SK-N-SH treated with all-trans-retinoic acid at 6 μM for 48 hours (cell line): Measurements from ENCODE around the gene SIK3.

ENCODE experiments used
- ATAC-seq: fragments of 200-7000 bp; cut with Tn5 transposase; 3 replicates; pipeline ENCODE4 v1.9.1; 2020; ENCODE audit warnings: mild to moderate bottlenecking, moderate library complexity
- ARNTL ChIP-seq: fragments of 450-650 bp; formaldehyde crosslinking; IDR thresholded peaks from 2 replicates; pipeline ENCODE4 v1.5.0; 2020; ENCODE audit warnings: low read depth, mild to moderate bottlenecking, moderate library complexity, borderline replicate concordance
- BACH2 ChIP-seq: fragments of 250-450 bp; sonication (Bioruptor Pico); IDR thresholded peaks from 2 replicates; pipeline ENCODE4 v1.9.0; 2021; ENCODE audit warnings: mild to moderate bottlenecking, borderline replicate concordance
- CSDC2 ChIP-seq: fragments of 250-450 bp; sonication (Bioruptor Pico); IDR thresholded peaks from 2 replicates; pipeline ENCODE4 v1.5.0; 2020; ENCODE audit warnings: mild to moderate bottlenecking, moderate library complexity
- GLIS3 ChIP-seq: fragments of 250-450 bp; sonication (Bioruptor Pico); IDR thresholded peaks from 2 replicates; pipeline ENCODE4 v1.5.0; 2020; ENCODE audit warnings: mild to moderate bottlenecking, moderate library complexity
- ISL1 ChIP-seq: fragments of 250-450 bp; sonication (Bioruptor Pico); IDR thresholded peaks from 2 replicates; pipeline ENCODE4 v2.1.2; 2022; ENCODE audit warnings: mild to moderate bottlenecking, moderate library complexity
- OSR1 ChIP-seq: fragments of 250-450 bp; sonication (Bioruptor Pico); IDR thresholded peaks from 2 replicates; pipeline ENCODE4 v1.8.0; 2022; ENCODE audit warnings: moderate library complexity, mild to moderate bottlenecking, inconsistent platforms
- PPARA ChIP-seq: fragments of 250-450 bp; sonication (Bioruptor Pico); IDR thresholded peaks from 2 replicates; pipeline ENCODE4 v1.5.0; 2020; ENCODE audit warnings: mild to moderate bottlenecking, borderline replicate concordance
- RARB ChIP-seq: fragments of 250-450 bp; sonication (Bioruptor Pico); IDR thresholded peaks from 2 replicates; pipeline ENCODE4 v1.8.0; 2021; ENCODE audit warnings: mild to moderate bottlenecking, moderate library complexity
- SNAI2 ChIP-seq: fragments of 250-450 bp; sonication (Bioruptor Pico); IDR thresholded peaks from 2 replicates; pipeline ENCODE4 v1.5.0; 2020; ENCODE audit warnings: mild to moderate bottlenecking, moderate library complexity
- TCF4 ChIP-seq: fragments of 250-450 bp; sonication (Bioruptor Pico); IDR thresholded peaks from 2 replicates; pipeline ENCODE4 v1.8.0; 2021; ENCODE audit warnings: mild to moderate bottlenecking, moderate library complexity, borderline replicate concordance
- TOX ChIP-seq: fragments of 250-450 bp; sonication (Bioruptor Pico); IDR thresholded peaks from 2 replicates; pipeline ENCODE4 v1.8.0; 2021; ENCODE audit warnings: mild to moderate bottlenecking, moderate library complexity, borderline replicate concordance
- ZC3H10 ChIP-seq: fragments of 250-450 bp; sonication (Bioruptor Pico); IDR thresholded peaks from 2 replicates; pipeline ENCODE4 v1.5.1; 2021; ENCODE audit warnings: mild to moderate bottlenecking, moderate library complexity
- ZFP3 ChIP-seq: fragments of 250-450 bp; sonication (Bioruptor Pico); IDR thresholded peaks from 2 replicates; pipeline ENCODE4 v1.5.0; 2020; ENCODE audit warnings: mild to moderate bottlenecking, moderate library complexity
- ZFP30 ChIP-seq: fragments of 450-650 bp; formaldehyde crosslinking; IDR thresholded peaks from 2 replicates; pipeline ENCODE4 v1.5.0; 2022; ENCODE audit warnings: mild to moderate bottlenecking, moderate library complexity
- ZNF565 ChIP-seq: fragments of 450-650 bp; formaldehyde crosslinking; conservative IDR thresholded peaks from 2 replicates; pipeline ENCODE4 v1.5.0; 2020; ENCODE audit warnings: low read depth, mild to moderate bottlenecking, moderate library complexity
- ZNF8 ChIP-seq: fragments of 450-650 bp; formaldehyde crosslinking; IDR thresholded peaks from 2 replicates; pipeline ENCODE4 v1.5.0; 2020; ENCODE audit warnings: mild to moderate bottlenecking, moderate library complexity
- TF ChIP-seq, protein P1 (sequence below): fragments of 250-450 bp; sonication (Bioruptor Pico); IDR thresholded peaks from 2 replicates; pipeline ENCODE4 v1.5.1; 2020; ENCODE audit warnings: low read depth, mild to moderate bottlenecking, moderate library complexity
- TF ChIP-seq, protein P2 (sequence below): fragments of 250-450 bp; sonication (Bioruptor Pico); IDR thresholded peaks from 2 replicates; pipeline ENCODE4 v1.5.0; 2020; ENCODE audit warnings: mild to moderate bottlenecking, moderate library complexity
- TF ChIP-seq, protein P3 (sequence below): fragments of 250-450 bp; sonication (Bioruptor Pico); IDR thresholded peaks from 2 replicates; pipeline ENCODE4 v1.8.0; 2020; ENCODE audit warnings: mild to moderate bottlenecking, moderate library complexity, borderline replicate concordance

The SIK3 gene

DNA sequence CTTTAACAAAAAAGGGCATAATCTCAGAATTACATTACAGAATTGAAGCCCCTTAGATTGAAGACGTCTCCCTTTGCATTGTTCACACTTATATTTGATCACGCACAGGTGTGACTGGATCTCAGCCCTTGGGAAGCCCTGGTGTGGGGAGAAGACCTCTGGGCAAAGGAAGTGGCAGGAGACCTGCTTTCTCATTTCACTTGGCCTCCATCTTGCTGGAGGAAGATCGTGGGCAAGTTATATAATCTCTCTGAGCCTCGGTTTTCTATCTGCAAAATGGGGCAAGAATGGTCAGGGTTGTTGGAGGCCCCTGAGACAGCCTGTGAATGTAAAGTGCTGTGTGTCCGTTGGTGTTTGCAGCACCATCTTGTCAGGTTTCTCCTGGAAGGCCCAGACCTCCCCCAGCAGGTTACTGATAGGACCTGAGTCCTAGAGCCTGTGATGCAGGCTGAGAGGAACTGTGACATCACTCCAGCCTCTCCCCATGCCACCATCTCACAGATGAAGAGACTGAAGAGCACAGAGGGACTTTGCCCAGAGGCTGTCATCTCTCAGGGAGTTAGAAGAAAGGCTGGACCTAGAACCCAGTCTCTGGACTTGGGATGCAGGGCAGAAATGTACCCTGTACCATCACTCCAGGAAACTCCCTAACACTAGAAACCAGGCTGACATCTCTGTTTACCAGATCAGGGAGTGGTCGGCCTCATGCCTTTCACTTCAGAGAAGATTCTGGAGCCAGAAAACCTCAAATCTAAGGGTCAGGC lies 259.7 kb downstream of the SIK3 start:
- TF ChIP-seq ZFP3 (no peak), ZNF565 (CRISPR knock-in tag) (no peak), ARNTL (CRISPR knock-in tag) (no peak), OSR1 (CRISPR knock-in tag) (no peak), ISL1 (CRISPR knock-in tag) (no peak), CSDC2 (CRISPR knock-in tag) (no peak), ZC3H10 (CRISPR knock-in tag) (no peak), RARB (CRISPR knock-in tag) (no peak), BACH2 (CRISPR knock-in tag) (no peak), PPARA (CRISPR knock-in tag) (no peak), ZNF8 (CRISPR knock-in tag) (no peak), ZFP30 (CRISPR knock-in tag) (no peak), SNAI2 (CRISPR knock-in tag) (no peak), GLIS3 (CRISPR knock-in tag) (no peak)
- TF ChIP-seq, protein P1, sequence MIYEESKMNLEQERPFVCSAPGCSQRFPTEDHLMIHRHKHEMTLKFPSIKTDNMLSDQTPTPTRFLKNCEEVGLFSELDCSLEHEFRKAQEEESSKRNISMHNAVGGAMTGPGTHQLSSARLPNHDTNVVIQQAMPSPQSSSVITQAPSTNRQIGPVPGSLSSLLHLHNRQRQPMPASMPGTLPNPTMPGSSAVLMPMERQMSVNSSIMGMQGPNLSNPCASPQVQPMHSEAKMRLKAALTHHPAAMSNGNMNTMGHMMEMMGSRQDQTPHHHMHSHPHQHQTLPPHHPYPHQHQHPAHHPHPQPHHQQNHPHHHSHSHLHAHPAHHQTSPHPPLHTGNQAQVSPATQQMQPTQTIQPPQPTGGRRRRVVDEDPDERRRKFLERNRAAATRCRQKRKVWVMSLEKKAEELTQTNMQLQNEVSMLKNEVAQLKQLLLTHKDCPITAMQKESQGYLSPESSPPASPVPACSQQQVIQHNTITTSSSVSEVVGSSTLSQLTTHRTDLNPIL (CRISPR knock-in tag), result no peak
- TF ChIP-seq, protein P2, sequence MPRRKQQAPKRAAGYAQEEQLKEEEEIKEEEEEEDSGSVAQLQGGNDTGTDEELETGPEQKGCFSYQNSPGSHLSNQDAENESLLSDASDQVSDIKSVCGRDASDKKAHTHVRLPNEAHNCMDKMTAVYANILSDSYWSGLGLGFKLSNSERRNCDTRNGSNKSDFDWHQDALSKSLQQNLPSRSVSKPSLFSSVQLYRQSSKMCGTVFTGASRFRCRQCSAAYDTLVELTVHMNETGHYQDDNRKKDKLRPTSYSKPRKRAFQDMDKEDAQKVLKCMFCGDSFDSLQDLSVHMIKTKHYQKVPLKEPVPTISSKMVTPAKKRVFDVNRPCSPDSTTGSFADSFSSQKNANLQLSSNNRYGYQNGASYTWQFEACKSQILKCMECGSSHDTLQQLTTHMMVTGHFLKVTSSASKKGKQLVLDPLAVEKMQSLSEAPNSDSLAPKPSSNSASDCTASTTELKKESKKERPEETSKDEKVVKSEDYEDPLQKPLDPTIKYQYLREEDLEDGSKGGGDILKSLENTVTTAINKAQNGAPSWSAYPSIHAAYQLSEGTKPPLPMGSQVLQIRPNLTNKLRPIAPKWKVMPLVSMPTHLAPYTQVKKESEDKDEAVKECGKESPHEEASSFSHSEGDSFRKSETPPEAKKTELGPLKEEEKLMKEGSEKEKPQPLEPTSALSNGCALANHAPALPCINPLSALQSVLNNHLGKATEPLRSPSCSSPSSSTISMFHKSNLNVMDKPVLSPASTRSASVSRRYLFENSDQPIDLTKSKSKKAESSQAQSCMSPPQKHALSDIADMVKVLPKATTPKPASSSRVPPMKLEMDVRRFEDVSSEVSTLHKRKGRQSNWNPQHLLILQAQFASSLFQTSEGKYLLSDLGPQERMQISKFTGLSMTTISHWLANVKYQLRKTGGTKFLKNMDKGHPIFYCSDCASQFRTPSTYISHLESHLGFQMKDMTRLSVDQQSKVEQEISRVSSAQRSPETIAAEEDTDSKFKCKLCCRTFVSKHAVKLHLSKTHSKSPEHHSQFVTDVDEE (CRISPR knock-in tag), result no peak
- TF ChIP-seq, protein P3, sequence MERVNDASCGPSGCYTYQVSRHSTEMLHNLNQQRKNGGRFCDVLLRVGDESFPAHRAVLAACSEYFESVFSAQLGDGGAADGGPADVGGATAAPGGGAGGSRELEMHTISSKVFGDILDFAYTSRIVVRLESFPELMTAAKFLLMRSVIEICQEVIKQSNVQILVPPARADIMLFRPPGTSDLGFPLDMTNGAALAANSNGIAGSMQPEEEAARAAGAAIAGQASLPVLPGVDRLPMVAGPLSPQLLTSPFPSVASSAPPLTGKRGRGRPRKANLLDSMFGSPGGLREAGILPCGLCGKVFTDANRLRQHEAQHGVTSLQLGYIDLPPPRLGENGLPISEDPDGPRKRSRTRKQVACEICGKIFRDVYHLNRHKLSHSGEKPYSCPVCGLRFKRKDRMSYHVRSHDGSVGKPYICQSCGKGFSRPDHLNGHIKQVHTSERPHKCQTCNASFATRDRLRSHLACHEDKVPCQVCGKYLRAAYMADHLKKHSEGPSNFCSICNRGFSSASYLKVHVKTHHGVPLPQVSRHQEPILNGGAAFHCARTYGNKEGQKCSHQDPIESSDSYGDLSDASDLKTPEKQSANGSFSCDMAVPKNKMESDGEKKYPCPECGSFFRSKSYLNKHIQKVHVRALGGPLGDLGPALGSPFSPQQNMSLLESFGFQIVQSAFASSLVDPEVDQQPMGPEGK, result no peak
- no peak for ATAC-seq

DNA sequence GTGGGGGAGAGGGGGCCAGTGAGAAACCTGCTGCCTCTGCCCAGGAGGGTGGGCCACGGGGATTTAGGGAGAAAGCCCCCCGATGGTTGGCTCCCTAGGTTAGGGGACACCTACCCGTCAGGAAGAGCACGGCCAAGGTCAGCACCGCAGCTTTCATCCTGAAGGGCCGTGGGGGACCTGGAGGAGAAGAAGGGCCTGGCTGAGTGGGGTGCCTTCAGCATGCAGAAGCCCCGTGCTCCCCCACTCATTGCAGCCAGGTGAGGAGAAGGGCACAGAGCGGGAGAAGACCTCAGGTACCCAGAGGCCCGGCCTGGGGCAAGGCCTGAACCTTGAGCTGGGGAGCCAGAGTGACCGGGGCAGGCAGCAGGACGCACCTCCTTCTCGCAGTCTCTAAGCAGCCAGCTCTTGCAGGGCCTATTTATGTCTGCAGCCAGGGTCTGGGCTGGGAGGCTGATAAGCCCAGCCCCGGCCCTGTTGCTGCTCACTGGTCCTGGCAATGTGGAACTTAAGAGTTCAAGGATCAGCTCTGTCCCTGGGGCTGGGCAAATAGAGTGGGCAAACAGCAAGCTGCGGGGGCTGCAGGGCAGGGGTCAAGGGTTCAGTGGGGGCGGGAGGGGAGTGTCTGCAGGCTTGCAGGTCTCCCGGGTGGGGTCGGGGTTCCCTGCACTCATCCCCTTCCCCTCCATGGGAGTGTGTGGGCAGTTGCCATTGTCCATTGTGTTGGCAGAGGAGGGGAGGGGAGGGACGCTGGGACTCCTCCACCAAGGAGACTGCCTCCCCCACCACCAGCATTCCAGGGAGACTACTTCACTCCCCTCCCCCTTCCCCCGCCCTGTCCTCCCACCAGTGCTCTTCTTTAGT lies 260.8 kb downstream of the SIK3 start, which contains the start of gene APOA1:
APOA1 (minus strand) TSS at position 392 of the 861 bp plus-strand sequence; CDS start at position 157, 235 bp downstream.
- TF ChIP-seq ZFP30 (CRISPR knock-in tag), result no peak
- TF ChIP-seq, protein P3, result no peak
- ATAC-seq, result no peak

DNA sequence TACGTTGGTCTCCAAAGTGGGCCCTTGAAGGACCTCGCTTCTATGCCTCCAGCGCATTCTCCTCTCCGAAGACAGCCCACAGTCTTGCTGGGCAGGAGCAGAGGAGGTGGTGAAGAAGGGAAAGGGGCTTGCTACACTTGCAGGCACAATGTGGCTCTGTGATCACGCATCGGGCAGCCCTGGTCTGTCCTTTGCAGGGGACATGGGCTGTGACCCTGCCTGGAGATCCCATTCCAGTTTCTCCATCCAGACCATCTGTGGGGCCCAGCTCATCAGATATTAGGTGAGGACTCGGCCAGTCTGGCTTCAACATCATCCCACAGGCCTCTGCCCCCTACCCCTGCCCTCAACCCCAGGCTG lies 261.6 kb downstream of the SIK3 start:
- ATAC-seq, result no peak
- TF ChIP-seq ARNTL (CRISPR knock-in tag), result no peak
- no peak for TF ChIP-seq TOX
- TF ChIP-seq, protein P3, result no peak
- no peak for TF ChIP-seq ZFP30 (CRISPR knock-in tag)
- TF ChIP-seq ZFP3, result no peak
- no peak for TF ChIP-seq ZNF8 (CRISPR knock-in tag)
- no peak for TF ChIP-seq OSR1 (CRISPR knock-in tag)
- no peak for TF ChIP-seq TCF4 (CRISPR knock-in tag)
- TF ChIP-seq, protein P2 (CRISPR knock-in tag), result no peak
- TF ChIP-seq GLIS3 (CRISPR knock-in tag), result no peak
- TF ChIP-seq ISL1 (CRISPR knock-in tag), result no peak
- no peak for TF ChIP-seq ZC3H10 (CRISPR knock-in tag)
- TF ChIP-seq, protein P1 (CRISPR knock-in tag), result no peak
